OCI-LY7 (cell line): Measurements from ENCODE around the gene ADGRG6.

Experiments used
- CTCF ChIP-seq: fragments of 200-600 bp; sonication (generic); conservative IDR thresholded peaks from 2 replicates; pipeline ENCODE4 v1.5.1; 2014; ENCODE audit warnings: mild to moderate bottlenecking, antibody characterized with exemption, low read length, moderate library complexity, mixed read lengths
- EZH2phosphoT487 ChIP-seq: fragments of 200-600 bp; sonication (generic); IDR thresholded peaks from 2 replicates; pipeline ENCODE4 v1.6.1; 2018; ENCODE audit warnings: low read depth, borderline replicate concordance, mild to moderate bottlenecking, mixed run types, antibody characterized with exemption, low read length, moderate library complexity, mixed read lengths

GRCh38 chr6:142334294-142334693 lies 32.5 kb downstream of the ADGRG6 start:
- TF ChIP-seq CTCF (no peak), EZH2phosphoT487 (no peak)
